NB4 (cell line): Measurements from ENCODE around the gene SLC15A4.

Experiments
- DNase-seq: peaks from one replicate; pipeline ENCODE4 v3.0.0; 2010; ENCODE audit warnings: low read depth
- H3K4me3 ChIP-seq: one replicate; pipeline ENCODE4 v1.5.1; 2011; ENCODE audit warnings: mild to moderate bottlenecking, low read depth, low read length, moderate library complexity
- MAX ChIP-seq: IDR thresholded peaks from 2 replicates; pipeline ENCODE4 v1.6.1; 2011; ENCODE audit warnings: low read depth, low read length
- MYC ChIP-seq: IDR thresholded peaks from 2 replicates; pipeline ENCODE4 v1.6.1; 2011; ENCODE audit warnings: low read depth, low read length
- POLR2A ChIP-seq: IDR thresholded peaks from 2 replicates; pipeline ENCODE4 v1.6.1; 2011; ENCODE audit warnings: mild to moderate bottlenecking; ENCODE audit not compliant: insufficient read length; ENCODE audit errors: extremely low read depth
- TF ChIP-seq, protein P1 (sequence below): IDR thresholded peaks from one replicate; pipeline ENCODE4 v1.5.1; 2012; ENCODE audit warnings: low read depth, low read length

Gene SLC15A4

DNA sequence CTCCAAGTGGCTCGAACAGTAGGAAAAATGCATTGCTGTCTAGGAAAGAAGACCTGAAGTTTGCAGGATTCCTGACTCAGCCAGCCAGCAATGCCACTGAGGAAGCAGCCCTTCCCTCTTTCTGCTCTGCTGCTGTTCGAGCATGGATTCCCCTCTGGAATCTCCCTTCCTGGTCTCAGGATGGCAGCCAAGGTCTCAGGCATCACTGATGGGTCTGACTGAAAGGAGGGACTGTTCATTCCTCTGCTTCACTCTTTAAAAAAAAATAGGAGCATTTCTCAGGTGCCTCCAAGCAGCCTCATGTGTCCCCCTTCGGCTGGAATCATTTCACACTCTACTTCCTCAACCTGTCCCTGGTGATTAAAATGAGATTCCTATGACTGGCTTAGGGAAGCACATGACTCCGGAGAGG, 62.4 kb downstream of the SLC15A4 start:
- H3K4me3 ChIP-seq: no peak overlapping the region
- DNase-seq: no peak
- TF ChIP-seq, protein P1, sequence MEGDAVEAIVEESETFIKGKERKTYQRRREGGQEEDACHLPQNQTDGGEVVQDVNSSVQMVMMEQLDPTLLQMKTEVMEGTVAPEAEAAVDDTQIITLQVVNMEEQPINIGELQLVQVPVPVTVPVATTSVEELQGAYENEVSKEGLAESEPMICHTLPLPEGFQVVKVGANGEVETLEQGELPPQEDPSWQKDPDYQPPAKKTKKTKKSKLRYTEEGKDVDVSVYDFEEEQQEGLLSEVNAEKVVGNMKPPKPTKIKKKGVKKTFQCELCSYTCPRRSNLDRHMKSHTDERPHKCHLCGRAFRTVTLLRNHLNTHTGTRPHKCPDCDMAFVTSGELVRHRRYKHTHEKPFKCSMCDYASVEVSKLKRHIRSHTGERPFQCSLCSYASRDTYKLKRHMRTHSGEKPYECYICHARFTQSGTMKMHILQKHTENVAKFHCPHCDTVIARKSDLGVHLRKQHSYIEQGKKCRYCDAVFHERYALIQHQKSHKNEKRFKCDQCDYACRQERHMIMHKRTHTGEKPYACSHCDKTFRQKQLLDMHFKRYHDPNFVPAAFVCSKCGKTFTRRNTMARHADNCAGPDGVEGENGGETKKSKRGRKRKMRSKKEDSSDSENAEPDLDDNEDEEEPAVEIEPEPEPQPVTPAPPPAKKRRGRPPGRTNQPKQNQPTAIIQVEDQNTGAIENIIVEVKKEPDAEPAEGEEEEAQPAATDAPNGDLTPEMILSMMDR: no peak
- TF ChIP-seq MYC (no peak), MAX (no peak)

DNA sequence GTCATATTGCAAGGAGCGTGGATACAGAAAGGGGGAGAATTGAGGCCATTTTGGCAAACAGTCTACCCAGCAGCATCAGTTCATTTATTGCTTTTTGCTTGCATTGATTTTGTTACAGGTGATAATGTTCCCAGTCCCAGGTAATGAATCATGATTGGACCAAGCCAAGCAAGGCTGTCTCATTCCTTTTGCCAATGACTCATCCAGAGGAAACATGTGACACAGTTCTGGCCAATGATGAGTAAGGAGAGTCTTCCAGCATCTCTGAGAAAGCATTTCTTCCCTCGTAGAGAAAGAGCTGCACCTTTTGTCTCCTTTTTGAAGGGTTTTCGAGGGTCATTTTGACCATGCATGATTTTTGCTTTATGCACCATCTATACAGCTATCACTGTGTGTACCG, 68.2 kb downstream of the SLC15A4 start:
- DNase-seq: no peak
- H3K4me3 ChIP-seq: no peak overlapping the region
- TF ChIP-seq, protein P1: no peak
- no peak for TF ChIP-seq POLR2A
- TF ChIP-seq MYC: no peak
- no peak for TF ChIP-seq MAX

GRCh38 chr12:128754275-128754674, 69.5 kb downstream of the SLC15A4 start:
- no peak overlapping the region for H3K4me3 ChIP-seq
- TF ChIP-seq, protein P1: no peak
- TF ChIP-seq MAX (no peak), MYC (no peak), POLR2A (no peak)
- DNase-seq: no peak

- TF ChIP-seq POLR2A (no peak), MAX (no peak), MYC (no peak)
- TF ChIP-seq, protein P1: no peak
- no peak overlapping the region for H3K4me3 ChIP-seq
- DNase-seq: no peak
Observed at GRCh38 chr12:128753438-128753837, 70.3 kb downstream of the SLC15A4 start.

GRCh38 chr12:128752386-128752785, 71.4 kb downstream of the SLC15A4 start:
- no peak overlapping the region for H3K4me3 ChIP-seq
- DNase-seq: no peak
- TF ChIP-seq POLR2A: no peak
- TF ChIP-seq, protein P1: no peak

- DNase-seq: no peak
- no peak overlapping the region for H3K4me3 ChIP-seq
- TF ChIP-seq, protein P1: no peak
- TF ChIP-seq MYC: no peak
- no peak for TF ChIP-seq POLR2A
- no peak for TF ChIP-seq MAX
Observed at GRCh38 chr12:128747441-128747840, 76.3 kb downstream of the SLC15A4 start.
